Activated gamma-delta T cell (primary cell): ENCODE data around the gene MRPS31.

Source experiments
- DNase-seq: peaks from one replicate; lab custom pipeline; 2025; lab: John Stamatoyannopoulos, UW
- total RNA-seq, 2 donors: gene quantifications; one replicate each; lab custom pipeline; 2026; lab: John Stamatoyannopoulos, UW

The MRPS31 gene
- 37.2 to 44.2 reads per million in 2 donors for total RNA-seq

DNA sequence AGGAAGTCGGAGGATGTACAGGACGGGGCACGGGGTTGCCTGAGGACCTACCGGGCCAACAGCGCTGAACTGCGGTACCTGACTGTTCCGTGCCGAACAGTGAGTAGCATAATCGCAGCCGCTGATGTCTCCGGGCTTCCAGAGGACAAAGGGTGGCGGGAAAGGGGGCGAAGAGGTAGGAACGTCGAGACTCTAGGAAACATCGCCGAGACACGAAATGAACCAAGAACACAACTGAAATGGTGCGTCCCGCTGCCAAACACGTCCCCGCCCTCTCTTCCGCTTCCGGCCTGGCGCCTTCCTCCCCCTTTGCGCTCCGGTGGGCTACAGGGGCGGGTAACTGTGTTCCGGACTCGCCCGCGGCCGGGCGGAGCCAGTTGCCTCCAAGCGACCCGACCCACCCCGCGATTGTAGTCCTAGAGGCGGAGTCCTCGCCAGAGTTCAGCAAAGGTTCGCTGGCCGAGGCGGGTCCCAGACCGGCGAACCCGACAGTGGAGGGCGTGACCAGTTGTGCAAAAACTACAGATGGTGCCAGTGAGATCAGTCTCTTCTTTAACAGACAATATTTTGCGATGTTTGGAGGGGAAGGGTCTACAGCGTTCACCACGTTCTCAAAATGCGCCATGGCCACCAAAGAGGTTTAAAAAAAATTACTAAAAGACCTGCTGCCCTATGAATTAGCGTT lies at the start of gene MRPS31:
Gene MRPS31, minus strand, starts transcription at position 257 of the 685 bp plus-strand sequence. Its CDS starts 54 bp downstream, at position 203.
- peak; percentile 87 for DNase-seq

DNA sequence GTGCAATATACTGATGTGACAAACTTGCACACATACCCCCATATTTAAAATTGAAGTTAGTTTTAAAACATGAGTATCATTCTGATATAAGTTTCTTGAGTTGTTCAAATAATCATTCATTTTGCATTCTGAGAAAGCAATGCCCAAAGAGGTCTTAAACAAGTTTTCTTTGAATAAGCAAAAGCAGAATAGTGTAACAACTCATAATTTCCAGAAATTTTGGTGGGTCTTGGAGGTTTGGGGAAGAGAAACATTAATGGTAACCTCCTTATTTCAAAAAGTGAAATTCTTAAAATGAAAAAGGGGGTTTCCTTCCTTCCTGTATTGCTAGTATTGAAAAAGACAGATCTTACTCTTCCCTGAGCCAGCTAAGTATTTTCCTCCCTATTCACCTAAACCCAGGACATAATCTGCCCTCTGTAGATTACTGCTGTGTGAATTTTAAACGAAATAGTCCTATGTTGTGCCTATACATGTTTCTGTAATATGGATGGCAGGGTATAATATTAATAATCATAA lies 48.9 kb upstream of the MRPS31 start:
- DNase-seq, result no peak

DNA sequence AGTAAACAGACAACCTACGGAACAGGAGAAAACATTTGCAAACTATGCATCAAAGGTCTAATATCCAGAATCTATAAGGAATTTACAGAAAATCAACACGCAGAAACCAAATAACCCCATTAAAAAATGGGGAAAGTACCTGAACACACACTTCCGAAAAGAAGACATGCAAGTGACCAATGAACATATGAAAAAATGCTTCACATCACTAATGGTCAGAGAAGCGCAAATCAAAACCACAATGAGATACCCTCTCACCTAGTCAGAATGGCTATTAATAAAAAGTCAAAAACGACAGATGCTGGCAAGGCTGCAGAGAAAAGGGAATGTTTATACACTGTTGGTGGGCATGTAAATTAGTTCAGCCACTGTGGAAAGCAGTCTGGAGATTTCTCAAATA lies 47.9 kb upstream of the MRPS31 start:
- no peak for DNase-seq

DNA sequence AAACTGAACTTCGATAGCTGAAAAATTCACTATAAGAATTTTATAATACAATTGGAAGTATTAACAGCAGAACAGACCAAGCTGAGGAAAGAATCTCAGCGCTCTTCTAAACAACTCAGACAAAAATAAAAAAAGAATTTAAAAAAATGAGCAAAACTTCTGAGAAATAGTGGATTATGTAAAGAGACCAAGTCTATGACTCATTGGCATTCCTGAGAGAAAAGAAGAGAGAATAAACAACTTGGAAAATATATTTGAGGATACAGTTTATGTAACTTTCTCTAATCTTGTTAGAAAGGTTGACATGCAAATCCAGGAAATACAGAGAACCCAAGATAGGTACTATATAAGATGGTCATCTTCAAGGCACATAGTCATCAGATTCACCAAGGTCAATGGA lies 43.8 kb upstream of the MRPS31 start:
- no peak for DNase-seq

DNA sequence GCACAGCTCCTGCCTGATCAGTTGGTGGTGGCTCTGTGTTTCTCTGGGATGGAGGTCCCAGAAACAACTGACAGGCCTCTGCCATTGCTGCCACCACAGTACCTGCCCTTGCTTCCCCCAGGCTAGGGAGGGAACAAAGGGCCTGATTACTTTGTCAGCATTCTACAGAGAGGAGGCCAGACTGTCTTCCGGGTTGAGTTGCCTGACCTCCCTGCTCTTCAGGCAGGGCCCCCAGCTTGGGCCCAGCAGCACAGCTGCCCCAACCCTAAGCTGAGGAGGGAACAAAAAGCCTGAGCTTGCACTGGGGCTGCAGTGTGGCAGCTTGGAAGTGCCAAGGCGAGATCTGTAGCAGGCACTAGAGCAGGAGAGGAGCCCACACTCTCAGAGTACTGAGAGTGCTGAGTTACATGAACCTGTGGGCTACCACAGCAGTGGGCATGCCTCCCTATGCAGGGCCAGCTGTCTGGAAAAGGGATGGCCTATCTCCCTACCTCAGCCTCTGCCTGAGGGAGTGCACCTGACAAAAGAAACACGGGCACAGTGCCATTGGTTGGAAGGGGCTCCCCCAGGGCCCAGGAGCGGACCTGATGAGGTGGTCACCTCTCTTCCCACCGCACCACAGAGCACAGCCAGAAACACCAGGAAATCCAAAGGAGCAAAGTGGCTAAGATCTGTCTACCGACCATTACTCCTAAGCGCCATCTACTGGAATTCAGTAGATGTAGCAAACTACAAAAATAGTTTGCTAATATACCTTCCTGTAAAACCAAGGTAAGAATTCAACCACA lies 42.9 kb upstream of the MRPS31 start:
- DNase-seq, result no peak

DNA sequence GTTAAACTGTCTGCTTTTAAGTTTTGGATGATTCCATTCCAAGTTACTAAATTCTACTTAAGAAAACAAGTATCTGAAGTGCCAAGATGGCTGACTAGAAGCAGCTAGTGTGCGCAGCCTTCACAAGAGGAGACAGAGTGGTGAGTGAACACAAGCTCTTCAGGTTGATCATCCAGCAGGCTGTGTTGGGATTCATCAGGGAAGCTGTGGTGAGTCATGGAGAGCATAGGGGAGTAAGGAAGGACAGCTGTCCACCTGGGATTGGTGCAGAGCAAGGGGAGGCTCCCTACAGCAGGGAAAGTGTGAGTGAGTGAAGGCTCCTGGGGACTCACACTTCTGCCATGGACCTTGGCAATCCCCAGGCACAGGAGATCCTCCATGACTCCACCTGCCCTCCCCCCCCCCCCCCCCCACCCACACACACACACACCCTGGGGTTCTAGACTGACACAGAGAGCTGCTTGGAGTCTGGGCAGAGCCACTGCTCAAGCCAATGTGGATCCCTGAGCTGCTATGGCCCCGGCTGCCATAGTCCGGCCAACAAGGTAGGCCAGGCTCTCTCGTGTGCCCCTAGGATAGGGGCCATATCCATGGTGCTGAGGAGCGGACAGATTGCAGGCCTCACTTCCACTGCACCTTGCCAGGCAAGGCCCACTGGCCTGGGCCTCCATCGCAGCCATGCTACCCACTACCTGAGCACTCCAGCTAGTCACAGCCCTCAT lies 41.9 kb upstream of the MRPS31 start:
- no peak for DNase-seq

DNA sequence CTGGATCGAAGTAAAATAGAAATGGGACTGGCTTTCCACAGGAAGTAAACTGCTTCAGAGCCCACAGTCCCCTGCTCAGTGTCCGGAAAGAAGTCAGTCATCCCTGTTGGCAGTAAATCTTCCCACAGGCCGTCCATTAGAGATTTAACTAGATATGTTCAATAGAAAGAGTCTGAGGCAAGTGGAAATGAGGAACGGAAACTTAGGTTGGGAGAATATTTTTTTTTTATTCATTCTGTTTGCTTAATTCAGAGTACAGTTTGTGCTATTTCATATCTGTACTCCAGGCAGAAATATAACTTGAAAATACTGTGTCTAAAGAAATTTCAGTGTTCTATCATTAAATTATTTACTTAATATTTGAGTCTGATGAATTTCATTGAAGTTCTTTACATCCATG lies 41.1 kb upstream of the MRPS31 start:
- DNase-seq, result no peak

DNA sequence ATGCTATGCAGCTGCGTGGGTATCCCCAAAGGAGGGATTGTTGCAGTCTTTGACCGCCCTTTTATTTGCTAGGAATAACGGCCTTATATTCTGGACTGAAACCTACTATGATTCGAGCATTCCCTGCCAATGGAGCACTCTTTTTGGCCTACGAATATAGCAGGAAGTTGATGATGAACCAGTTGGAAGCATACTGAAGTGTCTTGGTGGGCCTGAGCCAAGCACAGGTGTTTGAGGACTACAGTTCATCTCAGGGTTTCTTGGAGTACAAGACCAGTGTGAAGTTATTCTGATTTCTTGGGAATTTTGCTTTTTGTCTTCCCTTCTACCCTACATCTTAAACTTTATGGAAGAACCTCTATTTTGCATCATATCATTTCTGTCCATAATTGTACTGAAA lies 38.5 kb upstream of the MRPS31 start:
- no peak for DNase-seq

DNA sequence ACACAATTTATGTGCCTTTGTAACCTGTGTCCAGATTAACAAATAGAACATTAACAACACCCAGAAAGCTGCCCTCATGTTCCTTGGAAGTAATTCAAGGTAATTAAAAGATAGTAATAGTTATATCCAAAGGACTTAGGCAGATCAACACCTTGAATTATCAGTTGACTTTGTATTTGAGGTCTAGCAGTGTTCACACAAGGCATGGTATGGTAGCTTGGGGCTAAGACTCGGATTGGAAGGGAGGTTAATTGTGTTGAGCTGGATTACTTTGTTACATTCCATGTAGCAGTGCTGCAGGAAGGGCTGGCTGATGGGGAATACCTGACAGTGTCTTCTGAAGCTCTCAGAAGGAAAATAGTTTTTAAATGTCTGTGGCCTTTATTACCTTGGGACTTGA lies 35.3 kb upstream of the MRPS31 start:
- no peak for DNase-seq

DNA sequence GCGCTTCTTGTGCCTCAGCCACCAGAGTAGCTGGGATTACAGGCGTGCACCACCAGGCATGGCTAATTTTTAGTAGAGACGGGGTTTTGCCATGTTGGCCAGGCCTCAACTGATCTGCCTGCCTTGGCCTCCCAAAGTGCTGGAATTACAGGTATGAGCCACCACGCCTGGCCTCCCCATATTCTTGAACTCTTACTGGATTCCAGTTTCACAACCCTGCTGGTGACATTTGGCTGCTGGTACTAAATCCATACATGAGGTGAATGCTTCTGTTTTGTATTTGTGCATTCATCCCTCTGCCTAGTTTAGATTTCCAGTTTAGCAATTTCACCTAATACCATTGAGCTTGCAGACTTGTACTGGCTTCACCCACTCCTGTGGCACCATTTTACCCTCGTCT lies 32.3 kb upstream of the MRPS31 start:
- DNase-seq, result no peak

DNA sequence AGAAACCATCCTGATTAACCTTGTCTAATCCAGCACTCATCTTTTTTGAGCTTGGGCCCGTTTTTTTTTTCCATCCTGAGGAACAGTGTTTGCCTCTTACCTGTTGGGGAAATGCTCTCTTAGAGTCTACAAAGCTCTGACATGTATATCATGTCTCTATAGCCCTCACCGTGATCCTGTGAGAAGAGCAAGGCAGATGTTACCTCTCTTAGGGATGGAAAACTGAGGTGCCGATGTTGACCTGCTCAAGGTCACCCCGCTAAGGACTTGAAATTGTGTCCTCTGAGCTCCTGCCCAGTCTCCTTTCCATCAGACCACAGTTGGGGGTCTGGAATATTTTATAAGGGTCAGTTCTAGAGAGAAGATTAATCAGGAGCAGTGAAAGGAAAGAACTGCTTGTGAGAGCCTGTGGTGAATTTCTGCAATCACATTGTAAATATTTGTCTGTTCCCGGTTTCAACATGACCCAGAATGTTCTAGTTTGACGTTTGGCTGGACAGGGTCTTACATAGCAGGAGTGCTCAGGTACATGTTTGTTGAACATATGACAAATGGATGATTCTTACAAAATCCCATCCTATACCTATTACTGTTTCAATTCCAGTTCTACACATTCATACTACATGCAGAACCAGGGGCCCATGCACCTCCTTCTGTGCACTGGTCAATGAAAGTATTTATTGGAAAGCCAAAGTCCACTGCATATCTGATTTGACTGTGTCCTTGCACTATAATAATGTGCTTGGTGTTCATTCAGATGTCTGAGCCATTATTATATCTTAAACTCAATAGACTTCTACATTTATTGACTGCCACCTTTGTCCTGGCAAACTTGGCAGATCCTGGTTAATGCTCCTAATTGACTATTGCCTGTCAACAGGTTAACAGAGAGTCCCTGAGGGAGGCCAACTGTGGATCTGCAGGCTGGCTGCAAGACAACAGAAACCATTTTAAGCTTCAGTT lies 30.5 kb upstream of the MRPS31 start:
- DNase-seq, result no peak

DNA sequence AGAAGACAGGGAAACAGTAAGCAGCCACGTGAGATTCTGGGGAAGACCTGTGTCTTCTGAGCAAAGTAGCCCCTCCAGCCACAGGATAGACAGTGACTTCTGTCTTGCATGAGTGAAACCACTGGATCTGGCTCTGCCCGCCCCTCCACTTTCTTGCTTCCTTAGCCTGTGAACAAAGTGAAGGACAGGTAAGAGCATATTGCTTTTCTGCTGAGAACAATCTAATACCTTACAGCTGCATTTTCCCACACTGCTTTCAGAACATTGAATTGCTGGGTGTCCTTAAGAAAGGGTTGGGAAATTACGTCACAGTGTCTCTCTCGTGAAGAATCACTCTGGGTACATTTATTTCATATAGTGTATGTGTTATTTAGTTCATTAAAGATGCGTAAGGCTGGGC lies 29.6 kb upstream of the MRPS31 start:
- DNase-seq, result no peak

DNA sequence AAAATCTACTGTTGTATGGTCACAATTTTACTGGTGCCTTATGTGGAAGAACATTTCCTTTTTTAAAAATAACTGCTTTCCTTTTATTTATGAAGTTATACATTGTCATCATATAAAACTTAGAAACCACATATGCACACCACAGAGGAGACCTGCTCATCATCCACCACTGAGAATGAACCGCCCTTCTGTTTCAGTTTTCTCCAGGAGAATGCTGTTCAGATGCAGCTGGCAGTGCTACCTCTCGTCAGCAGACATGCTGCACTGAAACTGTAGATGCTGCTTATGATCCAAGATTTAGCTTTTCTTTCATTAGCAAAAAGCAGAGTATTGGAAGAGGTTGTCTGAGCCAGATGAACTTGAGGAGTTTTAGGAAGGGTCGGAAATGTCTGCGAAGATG lies 28.5 kb upstream of the MRPS31 start:
- DNase-seq, result no peak

DNA sequence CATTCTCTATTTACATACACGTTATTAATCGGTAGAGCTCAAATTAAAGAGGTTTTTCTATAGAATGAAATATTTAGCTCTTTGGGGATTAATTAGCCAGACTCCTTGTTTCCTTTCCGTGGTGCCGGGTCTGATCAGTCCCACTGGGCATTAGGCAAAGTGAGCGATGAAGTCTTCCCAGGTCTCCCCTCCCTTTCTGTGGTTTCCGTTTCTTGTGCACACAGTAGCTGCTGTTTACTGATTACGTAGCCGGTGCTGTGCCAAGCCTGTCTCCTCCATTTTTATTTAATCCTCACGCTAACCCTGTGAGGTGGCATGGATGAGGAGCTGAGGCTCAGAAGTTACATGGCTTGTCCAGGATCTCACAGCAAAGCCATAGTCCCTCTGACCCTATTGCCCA lies 27.4 kb upstream of the MRPS31 start:
- no peak for DNase-seq

DNA sequence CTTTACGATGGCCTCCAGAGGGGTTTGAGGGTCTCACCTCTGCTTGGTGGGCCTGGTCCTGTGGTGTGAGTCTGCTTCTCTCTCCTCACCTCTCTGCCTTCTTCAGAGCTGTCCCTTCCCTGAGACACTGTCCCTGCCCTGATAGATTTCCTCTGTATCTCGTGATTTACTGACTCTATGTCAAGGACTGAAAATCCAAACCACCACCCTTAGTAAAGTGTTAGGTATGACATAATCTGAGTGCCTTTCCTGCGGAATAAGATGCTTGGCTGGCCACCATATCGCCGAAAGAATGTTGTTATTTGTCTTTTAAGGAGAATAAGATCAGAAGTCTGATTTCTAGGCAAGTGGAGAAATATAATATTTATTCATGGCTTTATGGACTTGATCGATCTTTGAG lies 25.7 kb upstream of the MRPS31 start:
- DNase-seq, result no peak

DNA sequence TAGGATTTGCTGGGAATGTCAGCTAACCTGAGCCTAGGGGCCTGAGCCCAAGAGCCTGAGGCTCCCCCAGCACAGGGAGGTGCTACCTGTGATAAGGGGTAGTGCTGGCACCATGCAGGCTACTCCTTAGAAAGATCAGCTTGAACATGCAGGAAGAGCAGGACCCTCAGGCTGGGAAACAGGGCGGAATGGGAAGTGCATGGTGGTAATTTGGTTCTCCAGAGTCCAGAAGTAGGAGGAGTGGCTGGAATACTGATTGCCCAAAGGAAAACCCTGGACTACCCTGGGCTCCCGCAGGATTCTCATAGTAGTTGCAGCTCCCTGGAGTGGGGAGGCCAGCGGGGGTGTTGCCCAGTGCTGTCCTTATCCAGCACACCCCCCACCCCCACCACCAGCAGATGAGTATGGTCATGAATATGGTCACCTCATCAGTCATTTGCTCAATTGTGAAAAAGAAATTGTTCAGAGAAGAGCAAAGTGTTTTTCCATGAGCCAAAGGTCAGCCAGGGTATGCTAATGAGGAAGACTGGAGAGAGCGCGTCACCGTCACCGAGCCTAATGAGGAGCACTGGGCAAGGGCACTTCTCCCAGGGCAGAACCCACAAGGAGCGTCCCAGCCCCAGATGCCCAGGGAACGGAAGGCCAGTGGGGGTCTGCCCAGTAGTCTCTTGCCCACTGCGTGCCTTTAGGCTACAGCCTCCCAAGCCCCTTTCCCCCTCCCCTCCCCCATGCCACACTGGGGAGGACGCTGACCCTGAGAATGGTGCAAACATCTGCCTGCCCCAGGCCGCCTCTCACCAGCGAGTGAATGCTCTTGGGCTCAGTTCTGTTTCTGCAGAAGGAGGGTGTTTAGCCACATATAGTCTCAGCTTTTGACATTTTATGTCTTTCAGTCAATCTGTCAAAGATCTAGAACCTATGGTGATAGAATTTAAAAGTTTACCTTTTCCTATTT lies 23.7 kb upstream of the MRPS31 start:
- no peak for DNase-seq

DNA sequence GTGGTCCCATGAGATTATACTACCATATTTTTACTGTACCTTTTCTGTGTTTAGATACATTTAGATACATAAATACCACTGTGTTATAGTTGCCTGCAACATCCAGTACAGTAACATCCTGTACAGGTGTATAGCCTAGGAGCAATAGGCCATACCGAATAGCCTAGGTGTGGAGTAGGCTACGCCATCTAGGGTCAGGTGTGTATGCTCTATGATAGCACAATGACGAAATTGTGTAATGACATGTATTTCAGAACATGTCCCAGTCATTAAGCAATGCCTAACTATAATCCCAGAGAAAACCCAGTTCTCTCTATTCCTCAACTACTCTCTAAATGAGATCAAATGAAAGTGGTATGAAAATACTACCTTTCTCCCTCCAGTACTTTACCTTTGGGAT lies 22.3 kb upstream of the MRPS31 start:
- no peak for DNase-seq

DNA sequence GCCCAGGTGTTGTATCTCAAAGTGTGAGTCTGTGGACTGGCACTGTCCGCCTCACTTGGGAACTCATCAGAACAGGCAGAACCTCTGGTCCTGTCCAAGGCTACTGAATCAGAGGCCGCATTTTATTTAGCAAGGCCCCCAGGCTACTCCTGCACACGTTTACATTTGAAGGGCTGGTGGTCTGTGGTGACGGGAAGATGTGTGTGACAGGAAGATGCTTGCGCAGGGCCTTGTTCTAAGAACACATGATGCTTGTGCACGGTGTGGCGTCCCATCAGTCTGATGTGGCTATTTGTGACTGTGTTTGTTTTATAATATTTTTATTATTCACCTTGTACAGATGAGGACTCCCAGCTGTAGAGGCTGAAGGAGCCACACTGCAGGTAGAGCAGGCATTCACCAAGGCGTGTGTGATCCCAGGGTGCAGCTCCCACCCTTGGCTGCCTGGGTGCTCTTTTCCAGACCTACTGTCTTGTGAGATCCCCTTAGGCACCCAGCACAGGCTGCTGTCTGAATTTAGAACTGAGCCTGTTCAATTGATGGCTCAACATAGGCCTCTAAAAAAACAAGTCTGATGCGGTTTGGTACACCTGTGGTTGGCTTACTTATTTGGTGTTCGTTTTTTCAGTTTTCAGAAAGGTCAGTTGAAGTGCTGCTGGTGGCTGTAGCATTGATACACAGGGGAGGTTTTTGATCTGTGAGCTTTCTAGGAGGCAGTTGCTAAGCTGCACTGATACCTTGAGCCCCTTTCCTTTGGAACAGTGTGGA lies 21.5 kb upstream of the MRPS31 start:
- DNase-seq, result no peak

DNA sequence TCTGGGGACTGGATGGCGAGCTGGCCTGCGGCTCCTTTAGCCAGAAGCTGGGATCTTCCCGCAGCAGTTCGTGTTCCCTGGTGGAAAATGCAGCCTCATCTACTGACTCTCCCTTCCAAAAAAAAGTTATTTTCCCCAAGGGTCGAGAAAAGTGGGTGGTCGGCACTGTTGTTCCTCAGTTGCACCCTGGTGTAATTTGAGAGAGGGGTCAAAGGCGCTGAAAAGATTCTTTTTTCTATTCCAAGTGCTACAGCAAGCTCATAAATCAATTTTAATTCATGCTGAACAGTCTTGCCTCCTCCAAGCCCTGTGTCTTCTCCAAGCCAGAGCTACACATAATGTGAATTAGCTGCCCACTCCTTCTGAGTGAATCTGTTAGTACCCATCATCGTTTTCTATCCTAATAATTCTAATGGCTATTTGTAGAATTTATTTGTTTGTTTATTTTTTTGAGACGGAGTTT lies 19.2 kb upstream of the MRPS31 start:
- no peak for DNase-seq
